CD14-positive monocyte (primary cell): ENCODE data around the gene FHOD3. TPM values are rescaled to one million over a fixed set of nuclear protein-coding genes. Genes with fewer than 3 reads are reported as not detected.
A peak's percentile ranks its signal among the peaks of the same experiment; 100 is the strongest.

Source experiments
- DNase-seq, 3 donors: peaks; one replicate each; pipeline ENCODE4 v3.0.0-alpha.2; 2011 to 2022
- H2AFZ ChIP-seq: 2 replicates; pipeline ENCODE4 v1.6.0; 2012; ENCODE audit warnings: mild to moderate bottlenecking, low read depth, low read length, inconsistent platforms; ENCODE audit not compliant: insufficient read depth, poor library complexity, severe bottlenecking
- H3K27ac ChIP-seq, 2 donors: 1 replicate in 1 of 2; 2 replicates in 1 of 2; pipeline ENCODE4 v1.5.1; 2012 to 2013; ENCODE audit warnings: low read length in 2 of 2, control low read depth in 1 of 2, inconsistent platforms in 1 of 2, low read depth in 1 of 2, mild to moderate bottlenecking in 1 of 2
- H3K27me3 ChIP-seq, 2 donors: one replicate each; pipeline versions ENCODE4 v1.6.0 to v1.6.1; 2011 to 2013; ENCODE audit warnings: low read length in 2 of 2; ENCODE audit not compliant: control insufficient read depth in 2 of 2, insufficient read depth in 2 of 2
- H3K36me3 ChIP-seq, 2 donors: replicated peaks in 1 of 2; 1 replicate in 1 of 2; 2 replicates in 1 of 2; pipeline versions ENCODE4 v1.5.1 to v1.6.1; 2012 to 2013; ENCODE audit warnings: low read length in 2 of 2, control low read depth in 1 of 2, inconsistent platforms in 1 of 2, mild to moderate bottlenecking in 1 of 2; ENCODE audit not compliant: insufficient read depth in 2 of 2, control insufficient read depth in 1 of 2
- H3K4me1 ChIP-seq, 2 donors: 1 replicate in 1 of 2; 2 replicates in 1 of 2; pipeline versions ENCODE4 v1.5.1 to v1.6.1; 2012 to 2013; ENCODE audit warnings: low read length in 2 of 2, control low read depth in 1 of 2, inconsistent platforms in 1 of 2, mild to moderate bottlenecking in 1 of 2, moderate library complexity in 1 of 2; ENCODE audit not compliant: insufficient read depth in 2 of 2, control insufficient read depth in 1 of 2
- H3K4me2 ChIP-seq: replicated peaks from 2 replicates; pipeline ENCODE3; 2012; ENCODE audit warnings: low read length, moderate library complexity, mild to moderate bottlenecking; ENCODE audit not compliant: poor library complexity, severe bottlenecking; ENCODE audit errors: extremely low read depth
- H3K4me3 ChIP-seq, 3 experiments: fragments of 200-600 bp in 1 of 3; sonication (generic) in 1 of 3; replicated peaks in 1 of 3; 1 replicate in 2 of 3; 2 replicates in 1 of 3; pipeline ENCODE4 v1.5.1; 2011 to 2013; ENCODE audit warnings: low read length in 3 of 3, mild to moderate bottlenecking in 3 of 3, control low read depth in 2 of 3, low read depth in 2 of 3, inconsistent platforms in 1 of 3, moderate library complexity in 1 of 3
- H3K79me2 ChIP-seq: 2 replicates; pipeline ENCODE4 v1.6.0; 2012; ENCODE audit warnings: mild to moderate bottlenecking, control low read depth, inconsistent platforms, low read length, moderate library complexity; ENCODE audit not compliant: insufficient read depth
- H3K9ac ChIP-seq: 2 replicates; pipeline ENCODE4 v1.6.0; 2017; ENCODE audit warnings: low read length, mild to moderate bottlenecking; ENCODE audit not compliant: insufficient read depth, poor library complexity, severe bottlenecking
- H3K9me3 ChIP-seq, 2 donors: replicated peaks in 1 of 2; 1 replicate in 1 of 2; 2 replicates in 1 of 2; pipeline versions ENCODE4 v1.5.1 to v1.6.1; 2012 to 2013; ENCODE audit warnings: low read length in 2 of 2, control low read depth in 1 of 2; ENCODE audit not compliant: control insufficient read depth in 1 of 2, insufficient read depth in 1 of 2
- H4K20me1 ChIP-seq: 2 replicates; pipeline ENCODE4 v1.6.0; 2012; ENCODE audit warnings: mild to moderate bottlenecking, low read length, control low read depth, moderate library complexity; ENCODE audit not compliant: insufficient read depth
- H3K27ac Mint-ChIP-seq, 7 donors: one replicate each; pipeline ENCODE4 v1.8.0; 2020; ENCODE audit warnings: mild to moderate bottlenecking in 7 of 7, mixed read lengths in 7 of 7, moderate library complexity in 6 of 7, inconsistent platforms in 2 of 7
- H3K27me3 Mint-ChIP-seq, 3 donors: one replicate each; pipeline ENCODE4 v1.8.0; 2021 to 2022; ENCODE audit warnings: low read depth in 3 of 3, mild to moderate bottlenecking in 3 of 3, mixed read lengths in 3 of 3, moderate library complexity in 3 of 3, inconsistent platforms in 1 of 3
- H3K36me3 Mint-ChIP-seq, 2 donors: one replicate each; pipeline ENCODE4 v1.8.0; 2020; ENCODE audit warnings: mixed read lengths in 2 of 2, inconsistent platforms in 1 of 2, mild to moderate bottlenecking in 1 of 2
- H3K4me1 Mint-ChIP-seq: one replicate; pipeline ENCODE4 v1.8.0; 2020; ENCODE audit warnings: mild to moderate bottlenecking, mixed read lengths
- H3K4me3 Mint-ChIP-seq, 2 donors: one replicate each; pipeline ENCODE4 v1.8.0; 2020; ENCODE audit warnings: mild to moderate bottlenecking in 2 of 2, mixed read lengths in 2 of 2, moderate library complexity in 1 of 2
- H3K9me3 Mint-ChIP-seq, 7 donors: one replicate each; pipeline ENCODE4 v1.8.0; 2020 to 2022; ENCODE audit warnings: mixed read lengths in 7 of 7, mild to moderate bottlenecking in 6 of 7, moderate library complexity in 6 of 7, inconsistent platforms in 2 of 7
- WGBS: methylation state at CpG from one replicate; pipeline ENCODE4 v1.1.5; 2013; ENCODE audit warnings: missing lambda C conversion rate; ENCODE audit not compliant: insufficient coverage; 5-methylcytosine and 5-hydroxymethylcytosine counted together
- intact Hi-C, 2 donors: fragments of 100-400 bp; cut with micrococcal nuclease; formaldehyde crosslinking; loops; one replicate each; pipeline versions ENCODE4 v1.15.0 to v1.15.1; 2023
- polyA plus RNA-seq, 3 donors: library from polyadenylated mRNA; depleted of rRNA in 1 of 3; unstranded in 2 of 3; stranded (reverse) in 1 of 3; fragments of 300-500 nt in 2 of 3; fragments of >200 nt in 1 of 3; fragmentation: Illumina TruSeq in 2 of 3; gene quantifications; 1 replicate in 2 of 3; 2 replicates in 1 of 3; pipeline ENCODE4 v1.2.3, GENCODE V29; 2012 to 2021
- TF ChIP-seq, protein P1 (sequence below): fragments of 200-600 bp; IDR thresholded peaks from one replicate; pipeline ENCODE4 v1.8.0; 2022; ENCODE audit warnings: antibody characterized with exemption, mild to moderate bottlenecking

The FHOD3 gene
- polyA plus RNA-seq, 3 donors, result not detected

DNA sequence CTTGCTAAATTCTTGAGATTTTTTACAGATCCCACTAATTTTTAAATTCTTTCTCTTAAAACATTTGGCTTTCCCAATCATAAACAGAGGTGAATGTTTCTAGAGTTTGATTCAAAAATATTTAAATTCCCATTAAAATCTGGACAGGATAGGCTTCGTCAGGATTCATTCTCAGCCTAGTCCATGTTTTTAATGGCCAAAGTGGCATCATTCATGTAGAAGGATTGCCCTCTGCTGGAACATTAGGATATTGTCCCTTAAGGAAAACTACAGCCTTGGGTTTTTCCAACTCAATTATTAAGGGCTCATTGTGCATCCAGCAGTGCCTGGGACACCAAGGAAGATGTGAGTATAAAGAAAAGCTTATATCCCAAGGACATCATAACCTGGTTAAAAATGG lies 459.6 kb downstream of the FHOD3 start:
- H3K4me3 ChIP-seq, result no peak overlapping the region
- H3K9ac ChIP-seq, result no peak overlapping the region
- no peak for DNase-seq
- no peaks in the 10 kb centered on the region for H3K9me3 ChIP-seq
- H3K27me3 ChIP-seq, result no peaks in the 10 kb centered on the region
- H3K36me3 ChIP-seq, result no peaks in the 10 kb centered on the region
- H3K36me3 Mint-ChIP-seq, result no peaks in the 10 kb centered on the region
- H3K9me3 Mint-ChIP-seq, result peaks cover 0 to 2% (median 0%) of the 10 kb centered on the region in 7 donors
- no peaks in the 10 kb centered on the region for H3K4me1 Mint-ChIP-seq
- peaks cover 0 to 2% (median 1%) of the 10 kb centered on the region in 3 donors for H3K27me3 Mint-ChIP-seq
- no peaks in the 10 kb centered on the region for H3K79me2 ChIP-seq
- no peak overlapping the region for H2AFZ ChIP-seq
- TF ChIP-seq, protein P1, sequence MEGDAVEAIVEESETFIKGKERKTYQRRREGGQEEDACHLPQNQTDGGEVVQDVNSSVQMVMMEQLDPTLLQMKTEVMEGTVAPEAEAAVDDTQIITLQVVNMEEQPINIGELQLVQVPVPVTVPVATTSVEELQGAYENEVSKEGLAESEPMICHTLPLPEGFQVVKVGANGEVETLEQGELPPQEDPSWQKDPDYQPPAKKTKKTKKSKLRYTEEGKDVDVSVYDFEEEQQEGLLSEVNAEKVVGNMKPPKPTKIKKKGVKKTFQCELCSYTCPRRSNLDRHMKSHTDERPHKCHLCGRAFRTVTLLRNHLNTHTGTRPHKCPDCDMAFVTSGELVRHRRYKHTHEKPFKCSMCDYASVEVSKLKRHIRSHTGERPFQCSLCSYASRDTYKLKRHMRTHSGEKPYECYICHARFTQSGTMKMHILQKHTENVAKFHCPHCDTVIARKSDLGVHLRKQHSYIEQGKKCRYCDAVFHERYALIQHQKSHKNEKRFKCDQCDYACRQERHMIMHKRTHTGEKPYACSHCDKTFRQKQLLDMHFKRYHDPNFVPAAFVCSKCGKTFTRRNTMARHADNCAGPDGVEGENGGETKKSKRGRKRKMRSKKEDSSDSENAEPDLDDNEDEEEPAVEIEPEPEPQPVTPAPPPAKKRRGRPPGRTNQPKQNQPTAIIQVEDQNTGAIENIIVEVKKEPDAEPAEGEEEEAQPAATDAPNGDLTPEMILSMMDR, result peak; percentile 9
- no peak overlapping the region for H3K4me3 Mint-ChIP-seq
- intact Hi-C loops, result no loop called here
- H3K4me1 ChIP-seq, result no peaks in the 10 kb centered on the region
- no peak overlapping the region for H3K4me2 ChIP-seq
- no peak overlapping the region for H3K27ac ChIP-seq
- H4K20me1 ChIP-seq, result no peaks in the 10 kb centered on the region
- no peak overlapping the region for H3K27ac Mint-ChIP-seq
- 60% methylated on average over 1 of the region's 1 CpG for WGBS

DNA sequence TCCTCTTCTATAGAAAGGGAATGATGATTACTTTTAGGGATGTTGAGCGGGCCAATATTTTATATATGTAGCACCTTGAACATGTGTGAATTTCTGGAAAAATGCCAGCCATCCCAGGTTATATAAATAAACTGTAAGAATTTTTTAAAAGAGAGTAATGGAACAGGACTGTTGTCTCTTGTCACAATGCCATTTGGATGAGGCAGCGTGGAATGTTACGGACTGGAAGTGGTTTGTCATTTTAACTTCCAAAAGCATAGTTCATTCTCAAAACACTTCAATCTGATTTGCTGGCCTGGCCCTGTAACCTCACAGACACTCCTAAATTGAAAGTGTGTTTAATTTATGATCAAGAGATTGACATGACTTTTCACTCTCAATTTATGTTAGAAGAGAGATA lies 460.5 kb downstream of the FHOD3 start:
- no peak overlapping the region for H3K4me3 Mint-ChIP-seq
- no peak overlapping the region for H3K27ac ChIP-seq
- no peak overlapping the region for H2AFZ ChIP-seq
- TF ChIP-seq, protein P1, result no peak
- no peaks in the 10 kb centered on the region for H3K36me3 ChIP-seq
- no peaks in the 10 kb centered on the region for H4K20me1 ChIP-seq
- peak overlapping the region in 1 of 7 donors; percentile 64 for H3K27ac Mint-ChIP-seq
- no peaks in the 10 kb centered on the region for H3K9me3 ChIP-seq
- no peaks in the 10 kb centered on the region for H3K79me2 ChIP-seq
- H3K27me3 ChIP-seq, result no peaks in the 10 kb centered on the region
- H3K4me1 ChIP-seq, result no peaks in the 10 kb centered on the region
- H3K4me2 ChIP-seq, result no peak overlapping the region
- no peaks in the 10 kb centered on the region for H3K36me3 Mint-ChIP-seq
- peaks cover 0 to 3% (median 1%) of the 10 kb centered on the region in 3 donors for H3K27me3 Mint-ChIP-seq
- H3K9me3 Mint-ChIP-seq, result peaks cover 0 to 3% (median 2%) of the 10 kb centered on the region in 7 donors
- intact Hi-C loops, result no loop called here
- no peak overlapping the region for H3K9ac ChIP-seq
- no peak for DNase-seq
- no peak overlapping the region for H3K4me3 ChIP-seq
- no CpG with 5 or more reads among the region's 3 CpGs for WGBS
- H3K4me1 Mint-ChIP-seq, result no peaks in the 10 kb centered on the region
